ENCODE measurements around the gene CNOT11.

Gene CNOT11

GRCh38 chr2:101282980-101283379 lies 30.3 kb downstream of the CNOT11 start:
- no peak for DNase-seq

GRCh38 chr2:101286684-101287083 lies 34.0 kb downstream of the CNOT11 start:
- DNase-seq = no peak

- DNase-seq = no peak
These were observed 34.6 kb downstream of the CNOT11 start for GRCh38 chr2:101287303-101287702.

GRCh38 chr2:101290711-101291110 lies 38.0 kb downstream of the CNOT11 start:
- DNase-seq = no peak

- no peak for DNase-seq
These were observed 39.3 kb downstream of the CNOT11 start for GRCh38 chr2:101291973-101292372.

GRCh38 chr2:101293544-101293943 lies 40.9 kb downstream of the CNOT11 start:
- DNase-seq = no peak

- no peak for DNase-seq
These were observed 42.2 kb downstream of the CNOT11 start for GRCh38 chr2:101294861-101295260.

- DNase-seq = no peak
These were observed 43.2 kb downstream of the CNOT11 start for GRCh38 chr2:101295895-101296294.

GRCh38 chr2:101296371-101296770 lies 43.7 kb downstream of the CNOT11 start:
- no peak for DNase-seq

GRCh38 chr2:101297383-101297782 lies 44.7 kb downstream of the CNOT11 start:
- no peak for DNase-seq

- no peak for DNase-seq
These were observed 46.9 kb downstream of the CNOT11 start for GRCh38 chr2:101299604-101300003.

- DNase-seq = no peak
These were observed 47.5 kb downstream of the CNOT11 start for GRCh38 chr2:101300164-101300563.

- DNase-seq = no peak
These were observed 48.1 kb downstream of the CNOT11 start for GRCh38 chr2:101300836-101301235.

- no peak for DNase-seq
These were observed 49.3 kb downstream of the CNOT11 start for GRCh38 chr2:101302016-101302415.

- DNase-seq = no peak
These were observed 51.0 kb downstream of the CNOT11 start for GRCh38 chr2:101303688-101304087.

- DNase-seq = no peak
These were observed 52.3 kb downstream of the CNOT11 start for GRCh38 chr2:101305035-101305434.

GRCh38 chr2:101305492-101306078 lies 52.9 kb downstream of the CNOT11 start:
- no peak for DNase-seq

- peak; percentile 24 for DNase-seq
These were observed 53.7 kb downstream of the CNOT11 start for GRCh38 chr2:101306410-101306809.

GRCh38 chr2:101307503-101307902 lies 54.8 kb downstream of the CNOT11 start:
- no peak for DNase-seq

GRCh38 chr2:101307950-101308431 lies 55.3 kb downstream of the CNOT11 start:
- DNase-seq = peak; percentile 30

GRCh38 chr2:101308432-101309210 lies 55.9 kb downstream of the CNOT11 start, which contains the start of gene RNF149:
Gene RNF149, minus strand, starts transcription at chr2:101308701. Its CDS starts 113 bp downstream, at chr2:101308588.
- DNase-seq = peak; percentile 93

GRCh38 chr2:101310090-101310833 lies 57.6 kb downstream of the CNOT11 start:
- DNase-seq = no peak

GRCh38 chr2:101310834-101311695 lies 58.4 kb downstream of the CNOT11 start:
- DNase-seq = peak; percentile 60

Data from CD4-positive, alpha-beta T cell treated with Interleukin-10 for 1 hour (primary cell).